Raji (cell line): ENCODE data around the gene PDLIM5.

Source experiments
- POLR2A ChIP-seq: IDR thresholded peaks from 2 replicates; pipeline ENCODE4 v1.6.1; 2011; ENCODE audit warnings: low read depth, low read length, control low read depth; ENCODE audit not compliant: insufficient read depth

Gene PDLIM5

DNA sequence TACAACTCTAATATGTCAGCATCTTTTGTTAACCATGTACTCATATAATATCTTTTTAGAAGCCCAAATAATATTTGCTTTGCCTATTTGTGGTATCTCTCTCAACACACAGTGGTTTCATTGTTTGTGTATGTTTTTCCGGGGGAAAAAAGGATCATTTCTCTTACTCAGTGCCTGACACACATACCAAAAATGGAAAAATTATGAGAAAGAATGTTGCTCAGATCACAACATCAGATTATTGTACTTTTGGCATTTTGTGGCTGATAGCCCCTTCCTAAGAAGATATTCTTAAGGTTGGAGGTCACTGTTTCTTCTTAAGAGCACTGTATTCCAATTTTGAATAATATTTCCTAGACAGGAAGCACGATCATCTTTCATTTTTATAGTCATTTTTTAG lies 93.6 kb downstream of the PDLIM5 start:
- no peak for TF ChIP-seq POLR2A

DNA sequence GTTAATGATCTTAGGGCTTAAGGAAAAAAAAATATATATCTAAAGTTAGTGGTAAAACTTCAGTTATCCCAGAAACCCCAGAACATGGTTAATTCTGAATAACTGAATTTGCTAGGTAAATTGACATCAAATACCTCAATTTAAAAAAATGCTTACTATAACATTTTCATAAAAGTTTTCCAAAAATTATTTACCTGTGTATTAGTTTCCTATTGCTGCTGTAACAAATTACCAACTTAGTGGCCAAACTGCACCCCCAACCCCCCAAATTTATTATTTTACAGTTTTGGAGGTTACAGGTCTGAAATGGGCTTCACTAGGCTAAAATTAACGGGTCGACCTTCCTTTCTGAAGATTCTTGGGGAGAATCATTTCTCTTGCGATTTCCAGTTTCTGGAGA lies 95.2 kb downstream of the PDLIM5 start:
- TF ChIP-seq POLR2A: no peak

- TF ChIP-seq POLR2A: no peak
Observed at GRCh38 chr4:94548571-94548970, 96.8 kb downstream of the PDLIM5 start.

- no peak for TF ChIP-seq POLR2A
Observed at GRCh38 chr4:94550352-94550751, 98.6 kb downstream of the PDLIM5 start.

- no peak for TF ChIP-seq POLR2A
Observed at GRCh38 chr4:94550851-94551250, 99.1 kb downstream of the PDLIM5 start.

DNA sequence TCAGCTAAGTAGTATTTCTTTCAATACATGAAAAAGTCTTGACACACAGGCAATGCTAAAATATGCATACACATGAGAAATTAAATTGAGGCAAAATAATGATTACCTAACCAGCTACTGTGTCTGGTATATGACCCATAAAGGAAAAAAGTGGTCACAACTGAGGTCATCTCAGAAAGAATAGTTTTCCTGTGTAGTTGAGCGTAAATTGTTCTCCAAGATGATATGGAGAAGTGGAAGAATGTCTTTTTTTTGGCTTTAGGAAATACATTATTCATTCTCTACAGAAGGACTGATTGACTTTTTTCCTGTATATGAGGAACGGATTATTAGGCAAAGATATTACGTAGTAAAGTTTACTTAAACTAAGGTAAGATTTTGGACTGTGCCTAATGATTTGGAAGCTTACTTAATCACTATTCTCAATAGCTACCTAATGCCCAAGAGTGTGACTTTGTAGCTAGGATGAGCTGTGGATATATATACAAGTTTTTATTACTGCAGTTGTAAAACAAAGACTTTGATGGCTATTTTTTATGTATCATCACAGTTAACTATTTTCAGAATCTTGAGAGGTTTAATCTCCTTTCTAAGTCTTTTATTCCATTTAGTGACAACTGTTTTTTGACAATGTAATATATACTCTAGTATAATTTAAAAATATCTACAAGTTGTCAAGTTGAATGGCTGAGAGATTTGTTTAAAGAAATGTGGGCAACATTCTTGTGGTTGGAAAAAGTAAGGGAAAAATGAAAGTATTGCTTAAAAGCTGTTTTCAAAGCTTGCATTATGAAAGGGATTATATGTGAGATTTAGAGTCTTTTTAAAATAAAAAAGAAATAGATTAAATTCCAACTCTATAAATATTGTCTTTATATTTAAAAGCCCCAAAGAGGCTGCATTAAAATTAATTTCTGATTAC lies 100.2 kb downstream of the PDLIM5 start:
- no peak for TF ChIP-seq POLR2A

GRCh38 chr4:94558392-94558904 lies 106.7 kb downstream of the PDLIM5 start:
- no peak for TF ChIP-seq POLR2A

GRCh38 chr4:94559351-94559806 lies 107.6 kb downstream of the PDLIM5 start:
- no peak for TF ChIP-seq POLR2A

- no peak for TF ChIP-seq POLR2A
Observed at GRCh38 chr4:94561249-94562024, 109.7 kb downstream of the PDLIM5 start.

DNA sequence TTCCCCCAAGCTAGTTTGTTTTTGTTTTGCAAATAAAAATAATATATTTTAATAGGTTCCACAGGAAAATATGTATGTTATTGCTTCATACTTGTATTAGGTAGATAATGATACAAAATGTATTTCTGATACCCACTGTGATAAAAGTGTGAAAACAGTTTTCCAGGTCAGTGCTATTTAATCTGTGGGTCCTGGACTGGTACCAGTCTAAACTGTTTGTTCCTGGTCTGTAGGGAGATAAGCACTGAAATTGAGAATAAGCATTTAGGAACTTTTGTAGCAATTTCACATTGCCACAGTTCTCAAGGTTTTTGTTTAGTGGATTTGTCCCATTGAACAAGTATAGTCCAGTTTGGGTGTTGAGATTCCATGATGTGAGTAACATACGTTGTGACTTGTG lies 110.5 kb downstream of the PDLIM5 start:
- no peak for TF ChIP-seq POLR2A

GRCh38 chr4:94564252-94564651 lies 112.5 kb downstream of the PDLIM5 start:
- no peak for TF ChIP-seq POLR2A

- TF ChIP-seq POLR2A: no peak
Observed at GRCh38 chr4:94566420-94566819, 114.7 kb downstream of the PDLIM5 start.

GRCh38 chr4:94567811-94568210 lies 116.1 kb downstream of the PDLIM5 start:
- no peak for TF ChIP-seq POLR2A

GRCh38 chr4:94570558-94570957 lies 118.8 kb downstream of the PDLIM5 start:
- no peak for TF ChIP-seq POLR2A

GRCh38 chr4:94571298-94571697 lies 119.6 kb downstream of the PDLIM5 start:
- no peak for TF ChIP-seq POLR2A

GRCh38 chr4:94571715-94572114 lies 120.0 kb downstream of the PDLIM5 start:
- no peak for TF ChIP-seq POLR2A
